HCT116 (cell line): Measurements from ENCODE around the gene TGFBR3.

Experiments
- CEBPB ChIP-seq: IDR thresholded peaks from 2 replicates; pipeline ENCODE4 v1.6.1; 2012; ENCODE audit warnings: low read depth
- ELF1 ChIP-seq: IDR thresholded peaks from 2 replicates; pipeline ENCODE4 v1.6.1; 2012; ENCODE audit warnings: low read depth, borderline replicate concordance
- JUND ChIP-seq: IDR thresholded peaks from 2 replicates; pipeline ENCODE4 v1.6.1; 2012
- RAD21 ChIP-seq: IDR thresholded peaks from 2 replicates; pipeline ENCODE4 v1.6.1; 2012; ENCODE audit warnings: low read depth, mild to moderate bottlenecking
- REST ChIP-seq: IDR thresholded peaks from 2 replicates; pipeline ENCODE4 v1.6.1; 2012; ENCODE audit warnings: low read depth
- SRF ChIP-seq: IDR thresholded peaks from 2 replicates; pipeline ENCODE4 v1.6.1; 2012; ENCODE audit warnings: low read depth

- no peak for TF ChIP-seq REST
- TF ChIP-seq JUND: no peak
- TF ChIP-seq RAD21: no peak
- TF ChIP-seq ELF1: no peak
- no peak for TF ChIP-seq SRF
- TF ChIP-seq CEBPB: no peak
These were observed 174.3 kb downstream of the TGFBR3 start for GRCh38 chr1:91711504-91712247.
